Activated CD4-positive, CD25-positive, alpha-beta regulatory T cell treated with anti-CD3 and anti-CD28 coated beads, Interleukin-2, amount 50 U/mL, for 24 hours (primary cell): ENCODE results near the gene GOLIM4.

Experiments
- ATAC-seq, 2 donors: fragments of 150-1000 bp; cut with Tn5 transposase; one replicate each; pipeline ENCODE4 v1.10.0; 2021; ENCODE audit warnings: mild to moderate bottlenecking in 1 of 2, moderate library complexity in 1 of 2

The GOLIM4 gene

DNA sequence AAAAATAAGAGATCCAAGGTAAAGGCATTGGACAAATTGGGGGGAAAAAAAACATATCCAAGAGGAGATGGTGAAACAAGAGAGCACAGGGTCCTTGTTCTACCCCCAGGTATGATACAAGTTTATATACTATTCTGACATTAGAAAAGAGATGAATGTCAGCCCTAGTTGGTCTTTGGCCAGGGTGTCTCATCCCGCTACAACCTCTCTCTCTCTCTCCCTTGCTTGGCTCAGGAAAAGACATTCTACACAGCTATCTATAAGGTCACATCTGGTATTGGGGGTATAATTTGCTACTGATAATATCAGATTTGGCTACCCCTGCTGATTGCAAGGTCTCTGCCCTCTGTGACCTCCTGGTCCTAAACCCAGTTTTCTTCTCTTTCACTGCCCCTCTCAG lies 117.2 kb downstream of the GOLIM4 start:
- ATAC-seq, result no peak

- no peak for ATAC-seq
Measured at GRCh38 chr3:167978071-167978470, 117.7 kb downstream of the GOLIM4 start.

- no peak for ATAC-seq
Measured at GRCh38 chr3:167976516-167977361, 119.0 kb downstream of the GOLIM4 start.

- no peak for ATAC-seq
Measured at GRCh38 chr3:167973901-167974300, 121.8 kb downstream of the GOLIM4 start.

- no peak for ATAC-seq
Measured at GRCh38 chr3:167973046-167973445, 122.7 kb downstream of the GOLIM4 start.

DNA sequence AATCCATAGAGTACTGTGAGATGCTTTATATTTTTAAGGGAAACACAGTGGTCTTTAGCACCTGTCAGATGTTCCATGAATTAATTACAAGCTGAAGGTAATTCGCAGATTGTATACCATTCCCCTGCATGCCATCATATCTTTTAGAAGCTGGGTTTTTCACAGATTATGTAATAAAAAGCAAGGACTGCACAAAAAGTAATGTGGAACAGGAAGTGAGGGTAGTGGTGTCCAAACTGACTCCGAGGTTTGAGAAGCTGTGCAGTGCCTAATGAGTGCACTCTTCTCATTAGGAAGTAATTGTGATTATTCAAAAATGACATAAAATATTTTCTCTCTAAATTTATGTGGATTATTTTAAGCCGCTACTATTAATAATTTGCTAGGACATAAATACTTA lies 123.2 kb downstream of the GOLIM4 start:
- no peak for ATAC-seq

GRCh38 chr3:167969548-167969947 lies 126.2 kb downstream of the GOLIM4 start:
- ATAC-seq, result no peak

DNA sequence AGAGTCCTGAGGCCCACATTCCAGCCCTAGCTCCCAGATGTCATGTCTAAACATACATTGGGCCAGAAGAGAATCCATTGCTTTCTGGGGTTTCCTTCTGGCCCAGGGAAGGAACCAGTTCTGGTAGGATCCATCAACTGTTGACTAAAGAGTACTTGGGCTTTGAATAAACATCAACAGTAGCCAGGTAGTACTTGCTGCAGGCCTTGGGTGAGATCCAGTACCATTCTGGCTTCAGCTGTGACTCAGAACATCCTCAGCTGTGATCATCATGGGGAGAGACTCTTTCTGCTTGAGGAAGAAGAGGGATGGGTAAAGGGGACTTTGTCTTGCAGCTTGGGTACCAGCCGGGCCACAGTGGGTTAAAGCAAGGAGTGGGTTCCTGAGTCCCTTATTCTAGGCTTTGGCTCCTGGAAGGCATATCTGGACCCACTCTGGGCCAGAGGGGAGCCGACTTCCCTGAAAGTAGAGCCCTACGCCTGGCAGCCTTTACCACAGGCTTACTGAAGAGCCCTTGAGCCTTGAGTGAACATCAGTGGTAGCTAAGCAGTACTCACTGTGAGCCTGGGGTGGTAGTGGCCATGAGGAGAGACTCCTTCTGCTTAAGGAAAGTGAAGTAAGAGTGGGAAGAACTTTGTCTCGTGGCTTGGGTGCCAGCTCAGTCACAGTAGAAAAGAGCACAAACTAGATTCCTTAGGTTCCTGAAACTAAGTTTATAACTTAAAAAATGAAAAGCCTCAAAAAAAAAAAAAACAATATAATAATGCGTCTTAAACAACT lies 128.3 kb downstream of the GOLIM4 start:
- ATAC-seq, result no peak
